Stromal cell of bone marrow (primary cell): Measurements from ENCODE around the gene HEPACAM2.
A peak's percentile ranks its signal among the peaks of the same experiment; 100 is the strongest.

Source experiments
- DNase-seq: peaks from one replicate; pipeline ENCODE4 v3.0.0-alpha.2; 2012; ENCODE audit warnings: low read depth

Gene HEPACAM2

GRCh38 chr7:93202594-93203250 lies 23.5 kb downstream of the HEPACAM2 start:
- DNase-seq: no peak

- no peak for DNase-seq
Observed at GRCh38 chr7:93198472-93198871, 27.8 kb downstream of the HEPACAM2 start.

- no peak for DNase-seq
Observed at GRCh38 chr7:93196336-93196735, 29.9 kb downstream of the HEPACAM2 start.

GRCh38 chr7:93194386-93194785 lies 31.9 kb downstream of the HEPACAM2 start:
- DNase-seq: peak; percentile 46

- DNase-seq: no peak
Observed at GRCh38 chr7:93188870-93189634, 37.2 kb downstream of the HEPACAM2 start.

GRCh38 chr7:93185303-93186027 lies 40.8 kb downstream of the HEPACAM2 start:
- DNase-seq: peak; percentile 47

- DNase-seq: no peak
Observed at GRCh38 chr7:93179173-93179572, 47.1 kb downstream of the HEPACAM2 start.

GRCh38 chr7:93178213-93178612 lies 48.1 kb downstream of the HEPACAM2 start:
- no peak for DNase-seq

GRCh38 chr7:93176992-93177580 lies 49.2 kb downstream of the HEPACAM2 start:
- no peak for DNase-seq

- DNase-seq: no peak
Observed at GRCh38 chr7:93175219-93175618, 51.0 kb downstream of the HEPACAM2 start.

GRCh38 chr7:93172683-93173082 lies 53.6 kb downstream of the HEPACAM2 start:
- no peak for DNase-seq

GRCh38 chr7:93171606-93172226 lies 54.6 kb downstream of the HEPACAM2 start:
- no peak for DNase-seq

GRCh38 chr7:93165447-93165846 lies 60.8 kb downstream of the HEPACAM2 start:
- DNase-seq: no peak

GRCh38 chr7:93164766-93165165 lies 61.5 kb downstream of the HEPACAM2 start:
- DNase-seq: no peak

- no peak for DNase-seq
Observed at GRCh38 chr7:93161181-93161762, 65.0 kb downstream of the HEPACAM2 start.

GRCh38 chr7:93160410-93160809 lies 65.9 kb downstream of the HEPACAM2 start:
- no peak for DNase-seq

- DNase-seq: no peak
Observed at GRCh38 chr7:93159490-93159889, 66.8 kb downstream of the HEPACAM2 start.

- peak; percentile 29 for DNase-seq
Observed at GRCh38 chr7:93156884-93157283, 69.4 kb downstream of the HEPACAM2 start.

- peak; percentile 53 for DNase-seq
Observed at GRCh38 chr7:93150200-93150835, 76.0 kb downstream of the HEPACAM2 start.

- DNase-seq: no peak
Observed at GRCh38 chr7:93148727-93149126, 77.5 kb downstream of the HEPACAM2 start.

- DNase-seq: no peak
Observed at GRCh38 chr7:93148144-93148543, 78.1 kb downstream of the HEPACAM2 start, which contains the start of gene SAMD9L. SAMD9L (minus strand) TSS chr7:93148385; CDS start chr7:93135971, 12,414 bp downstream.
